Measurements from ENCODE around the gene XPC.

XPC gene

GRCh38 chr3:14169435-14169834 is 9.0 kb downstream of the XPC start:
- peaks cover 32% of the 10 kb centered on the region for H3K4me1 Mint-ChIP-seq (ENCODE audit: low read depth)
- no peaks in the 10 kb centered on the region for H3K27me3 Mint-ChIP-seq
- peaks cover 32% of the 10 kb centered on the region for H3K36me3 Mint-ChIP-seq
- no peak overlapping the region for H3K4me3 Mint-ChIP-seq
- H3K9me3 Mint-ChIP-seq (ENCODE audit: low read depth): no peaks in the 10 kb centered on the region
- H3K27ac Mint-ChIP-seq: no peak overlapping the region

DNA sequence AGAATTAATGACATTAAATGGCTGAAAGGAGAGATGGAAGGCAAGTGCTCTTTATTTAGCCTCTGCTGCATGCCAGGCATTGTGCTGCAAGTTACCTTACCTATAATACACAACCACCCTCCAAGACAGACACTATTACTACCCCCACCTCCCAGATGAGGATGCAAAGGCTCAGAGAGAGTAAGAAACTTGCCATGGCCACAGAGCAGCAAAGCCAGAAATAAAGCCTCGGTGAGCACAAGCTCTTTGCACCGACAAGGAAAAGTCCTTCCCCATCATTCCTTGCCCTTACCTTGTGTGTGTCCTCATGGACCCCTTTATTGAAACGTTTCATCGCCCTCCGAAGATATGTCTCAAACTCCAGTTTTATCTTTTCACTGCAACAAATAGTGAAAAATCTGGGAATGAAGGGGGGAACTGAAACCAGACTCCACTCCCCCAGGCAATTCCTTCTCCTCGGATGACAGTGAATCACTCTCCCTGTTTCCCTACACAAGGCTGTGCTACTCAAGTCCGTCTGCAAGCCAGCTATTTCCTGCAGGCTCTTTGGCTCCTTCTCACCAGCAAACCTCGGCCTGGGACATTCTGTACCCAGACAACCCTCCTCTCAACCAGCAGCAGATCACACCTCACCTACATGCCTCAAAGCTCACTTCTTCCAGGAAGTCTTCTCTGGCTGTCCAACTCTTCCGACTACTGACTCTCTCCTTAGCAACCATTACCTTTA is 11.4 kb downstream of the XPC start:
- Mint-ChIP-seq H3K4me1 (ENCODE audit: low read depth) (peaks cover 15% of the 10 kb centered on the region), H3K27me3 (no peaks in the 10 kb centered on the region), H3K27ac (no peak overlapping the region), H3K4me3 (no peak overlapping the region), H3K9me3 (ENCODE audit: low read depth) (peaks cover 6% of the 10 kb centered on the region), H3K36me3 (peaks cover 44% of the 10 kb centered on the region)

- H3K27me3 Mint-ChIP-seq: no peaks in the 10 kb centered on the region
- H3K4me3 Mint-ChIP-seq: no peak overlapping the region
- H3K9me3 Mint-ChIP-seq (ENCODE audit: low read depth): peaks cover 11% of the 10 kb centered on the region
- no peak overlapping the region for H3K27ac Mint-ChIP-seq
- peaks cover 50% of the 10 kb centered on the region for H3K36me3 Mint-ChIP-seq
- H3K4me1 Mint-ChIP-seq (ENCODE audit: low read depth): peaks cover 4% of the 10 kb centered on the region
Measured at GRCh38 chr3:14162178-14162577, 16.2 kb downstream of the XPC start.

DNA sequence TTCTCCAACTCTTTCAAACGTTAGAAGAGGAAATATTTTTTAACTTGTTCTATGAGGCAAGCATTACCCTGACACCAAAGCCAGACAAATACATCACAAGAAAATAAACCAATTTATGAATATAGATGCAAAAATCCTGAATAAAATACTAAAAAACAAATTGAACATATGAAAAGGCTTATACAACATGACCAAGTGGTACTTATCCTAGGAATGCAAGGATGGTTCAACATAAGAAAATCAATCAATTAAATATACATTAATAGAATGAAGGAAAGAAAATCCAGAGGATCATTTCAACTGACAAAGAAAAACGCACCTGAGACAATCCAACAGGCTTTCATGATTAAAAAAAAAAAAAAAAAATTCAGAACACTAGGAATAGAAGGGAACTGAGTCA is 17.1 kb downstream of the XPC start:
- Mint-ChIP-seq H3K27ac (no peak overlapping the region), H3K36me3 (peaks cover 50% of the 10 kb centered on the region), H3K9me3 (ENCODE audit: low read depth) (peaks cover 11% of the 10 kb centered on the region), H3K4me1 (ENCODE audit: low read depth) (peaks cover 12% of the 10 kb centered on the region), H3K27me3 (no peaks in the 10 kb centered on the region), H3K4me3 (no peak overlapping the region)

GRCh38 chr3:14159426-14159825 is 19.0 kb downstream of the XPC start:
- H3K4me1 Mint-ChIP-seq (ENCODE audit: low read depth): peaks cover 19% of the 10 kb centered on the region
- H3K27ac Mint-ChIP-seq: no peak overlapping the region
- H3K36me3 Mint-ChIP-seq: peaks cover 44% of the 10 kb centered on the region
- H3K9me3 Mint-ChIP-seq (ENCODE audit: low read depth): peaks cover 11% of the 10 kb centered on the region
- no peaks in the 10 kb centered on the region for H3K27me3 Mint-ChIP-seq
- H3K4me3 Mint-ChIP-seq: no peak overlapping the region

- Mint-ChIP-seq H3K9me3 (ENCODE audit: low read depth) (peaks cover 11% of the 10 kb centered on the region), H3K4me1 (ENCODE audit: low read depth) (peaks cover 27% of the 10 kb centered on the region), H3K36me3 (peaks cover 34% of the 10 kb centered on the region), H3K27ac (no peak overlapping the region), H3K4me3 (no peak overlapping the region), H3K27me3 (no peaks in the 10 kb centered on the region)
Measured at GRCh38 chr3:14158370-14158769, 20.0 kb downstream of the XPC start.

DNA sequence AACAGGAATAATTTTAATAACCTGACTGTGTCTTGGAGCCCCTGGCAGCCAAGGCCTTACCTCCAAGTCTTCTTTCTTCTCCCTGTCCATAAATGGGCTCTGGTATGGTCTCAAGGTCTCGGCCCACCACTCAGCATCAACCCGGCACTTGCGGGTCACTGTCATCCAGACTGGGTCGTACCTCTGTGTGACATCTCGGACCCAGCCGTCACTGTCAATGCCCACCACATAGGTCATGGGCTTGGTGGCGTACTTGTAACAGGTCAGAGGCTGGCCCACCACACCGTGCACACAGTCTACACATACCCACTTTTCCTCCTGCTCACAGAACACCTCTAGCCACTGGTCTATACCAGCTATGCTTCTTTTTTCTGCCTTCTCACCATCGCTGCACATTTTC is 20.4 kb downstream of the XPC start:
- Mint-ChIP-seq H3K4me1 (ENCODE audit: low read depth) (peaks cover 27% of the 10 kb centered on the region), H3K36me3 (peaks cover 34% of the 10 kb centered on the region), H3K9me3 (ENCODE audit: low read depth) (peaks cover 11% of the 10 kb centered on the region), H3K4me3 (no peak overlapping the region), H3K27me3 (no peaks in the 10 kb centered on the region), H3K27ac (no peak overlapping the region)

DNA sequence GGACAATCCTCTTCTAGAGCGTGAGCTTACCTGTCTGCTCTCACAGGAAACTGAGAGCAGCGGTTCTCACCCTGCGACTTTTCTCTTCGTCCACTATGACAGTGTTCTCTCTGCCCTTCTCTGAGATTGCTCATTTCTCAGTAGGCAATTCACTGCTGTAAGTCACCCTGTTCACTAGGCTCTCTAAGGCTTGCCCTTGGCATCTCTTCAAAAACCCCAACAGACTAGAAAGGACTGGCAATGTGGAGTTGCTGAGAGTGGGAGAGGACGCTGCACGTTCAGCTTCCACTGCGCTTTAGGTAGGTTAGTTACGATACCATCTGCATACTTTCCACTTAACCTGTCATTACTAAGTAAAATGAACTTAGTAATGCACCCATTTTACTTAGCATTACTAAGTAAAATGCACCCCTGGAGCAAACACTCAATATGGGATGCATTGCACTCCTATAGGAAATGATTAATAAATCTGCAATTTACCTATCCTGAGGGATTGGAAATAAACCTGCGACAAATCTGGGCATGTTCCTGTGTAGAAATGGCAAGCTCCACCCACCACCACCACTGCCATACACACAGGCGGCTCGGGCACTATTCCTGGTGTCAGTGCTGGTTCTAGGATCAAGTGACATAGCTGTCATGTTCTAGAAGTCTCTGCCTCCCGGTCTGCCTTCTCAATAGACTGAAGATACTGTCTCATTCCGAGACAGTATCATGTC is 21.4 kb downstream of the XPC start:
- Mint-ChIP-seq H3K27ac (no peak overlapping the region), H3K4me1 (ENCODE audit: low read depth) (peaks cover 27% of the 10 kb centered on the region), H3K36me3 (peaks cover 25% of the 10 kb centered on the region), H3K9me3 (ENCODE audit: low read depth) (peaks cover 5% of the 10 kb centered on the region), H3K27me3 (no peaks in the 10 kb centered on the region), H3K4me3 (no peak overlapping the region)

DNA sequence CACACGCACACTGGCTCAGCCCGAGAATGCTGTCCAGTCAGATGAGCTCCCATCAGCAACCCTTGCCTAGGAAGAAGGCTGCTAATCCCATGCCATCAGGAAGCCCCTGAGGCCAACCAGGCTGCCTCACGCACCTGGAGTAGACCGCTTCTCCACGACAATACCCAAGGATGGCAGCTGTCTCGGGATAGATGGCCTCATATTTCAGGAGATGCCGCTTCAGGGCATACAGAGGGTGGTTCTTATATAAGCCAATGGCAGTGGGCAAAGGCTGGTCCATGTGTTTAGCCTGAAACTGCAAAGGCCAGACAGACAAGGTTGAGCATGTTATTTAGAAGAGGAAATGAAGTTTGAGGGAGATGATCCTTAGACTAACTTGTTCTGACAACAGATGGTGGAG is 22.2 kb downstream of the XPC start:
- Mint-ChIP-seq H3K4me1 (ENCODE audit: low read depth) (peaks cover 27% of the 10 kb centered on the region), H3K27ac (peak overlapping the region; percentile 34), H3K36me3 (peaks cover 17% of the 10 kb centered on the region), H3K9me3 (ENCODE audit: low read depth) (no peaks in the 10 kb centered on the region), H3K27me3 (no peaks in the 10 kb centered on the region), H3K4me3 (peak overlapping the region; percentile 34)

GRCh38 chr3:14154895-14155440 is 23.4 kb downstream of the XPC start:
- Mint-ChIP-seq H3K36me3 (peaks cover 11% of the 10 kb centered on the region), H3K9me3 (ENCODE audit: low read depth) (no peaks in the 10 kb centered on the region)

GRCh38 chr3:14154276-14154675 is 24.1 kb downstream of the XPC start:
- Mint-ChIP-seq H3K36me3 (peaks cover 8% of the 10 kb centered on the region), H3K27ac (peak overlapping the region; percentile 1), H3K4me3 (no peak overlapping the region), H3K27me3 (no peaks in the 10 kb centered on the region), H3K4me1 (ENCODE audit: low read depth) (peaks cover 27% of the 10 kb centered on the region), H3K9me3 (ENCODE audit: low read depth) (no peaks in the 10 kb centered on the region)

More at GRCh38 chr3:14154895-14155440, 23.4 kb downstream of the XPC start:
- Mint-ChIP-seq H3K27ac (peak overlapping the region; percentile 28), H3K4me1 (ENCODE audit: low read depth) (peaks cover 27% of the 10 kb centered on the region), H3K4me3 (no peak overlapping the region), H3K27me3 (no peaks in the 10 kb centered on the region)

- no peaks in the 10 kb centered on the region for H3K9me3 Mint-ChIP-seq (ENCODE audit: low read depth)
- no peak overlapping the region for H3K4me3 Mint-ChIP-seq
- peak overlapping the region; percentile 22 for H3K27ac Mint-ChIP-seq
- H3K4me1 Mint-ChIP-seq (ENCODE audit: low read depth): peaks cover 27% of the 10 kb centered on the region
- H3K27me3 Mint-ChIP-seq: no peaks in the 10 kb centered on the region
- peaks cover 6% of the 10 kb centered on the region for H3K36me3 Mint-ChIP-seq
Measured at GRCh38 chr3:14153663-14154062, 24.7 kb downstream of the XPC start.

DNA sequence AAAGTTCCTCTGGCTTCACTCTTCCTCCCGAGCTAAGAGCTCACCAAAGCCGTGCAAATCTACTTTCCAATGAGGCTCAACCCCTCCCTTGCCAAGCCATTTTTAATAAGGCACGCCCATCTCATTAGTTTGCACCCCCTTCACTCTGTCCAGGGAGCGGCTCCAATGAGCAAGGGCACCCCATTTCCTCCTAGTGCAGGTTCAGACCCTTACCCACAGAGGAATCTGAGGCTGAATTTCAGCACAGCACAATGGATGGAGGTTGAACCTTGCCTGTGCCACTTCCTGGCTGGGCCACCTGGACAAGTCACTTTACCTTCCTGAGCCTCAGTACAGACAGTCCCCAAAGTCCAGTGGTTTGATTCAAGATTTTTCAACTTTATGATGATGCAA is 25.4 kb downstream of the XPC start:
- Mint-ChIP-seq H3K27ac (no peak overlapping the region), H3K27me3 (no peaks in the 10 kb centered on the region), H3K9me3 (ENCODE audit: low read depth) (no peaks in the 10 kb centered on the region), H3K4me1 (ENCODE audit: low read depth) (peaks cover 24% of the 10 kb centered on the region), H3K36me3 (peaks cover 2% of the 10 kb centered on the region), H3K4me3 (no peak overlapping the region)

- no peak overlapping the region for H3K27ac Mint-ChIP-seq
- no peaks in the 10 kb centered on the region for H3K9me3 Mint-ChIP-seq (ENCODE audit: low read depth)
- H3K27me3 Mint-ChIP-seq: no peaks in the 10 kb centered on the region
- H3K4me3 Mint-ChIP-seq: no peak overlapping the region
- H3K4me1 Mint-ChIP-seq (ENCODE audit: low read depth): peaks cover 23% of the 10 kb centered on the region
- H3K36me3 Mint-ChIP-seq: peaks cover 2% of the 10 kb centered on the region
Measured at GRCh38 chr3:14152233-14152962, 26.0 kb downstream of the XPC start.

Data from activated naive CD8-positive, alpha-beta T cell (primary cell).